ENCODE measurements around the gene PLCZ1. TPM values are rescaled to one million over a fixed set of nuclear protein-coding genes. Genes with fewer than 3 reads are reported as not detected.

PLCZ1 gene
- total RNA-seq, 2 experiments from 2014 or later, result not detected

DNA sequence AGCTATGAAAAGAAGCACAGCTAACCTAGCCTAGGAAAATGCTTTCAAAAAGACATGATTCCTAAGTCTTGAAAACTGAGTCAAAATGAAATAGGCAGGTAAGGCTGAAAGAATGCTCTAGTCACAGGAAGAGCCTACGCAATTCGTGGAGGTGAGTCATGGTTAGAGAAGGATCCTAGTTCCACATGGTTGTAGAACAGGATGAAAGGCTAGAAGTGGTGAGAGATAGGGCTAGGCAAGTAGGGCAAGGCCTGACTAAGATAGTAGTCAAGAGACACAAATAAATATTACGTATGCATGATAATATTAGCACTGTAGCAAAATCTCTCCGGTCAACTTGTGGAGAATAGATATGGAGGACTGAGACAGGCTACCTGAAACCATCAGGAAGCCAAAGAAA lies 47.2 kb downstream of the PLCZ1 start:
- no peaks in the 10 kb centered on the region for H3K4me1 Mint-ChIP-seq (ENCODE audit: low read depth)
- TF ChIP-seq CTCF (IDR thresholded peaks at IDR 0.05), result no peak
- H3K4me3 Mint-ChIP-seq, result no peak overlapping the region
- H3K9me3 Mint-ChIP-seq, result peaks cover 9% of the 10 kb centered on the region
- no peaks in the 10 kb centered on the region for H3K36me3 Mint-ChIP-seq (ENCODE audit: low read depth)
- POLR2A ChIA-PET, result no interaction called here
- no peaks in the 10 kb centered on the region for H3K27me3 Mint-ChIP-seq
- no peaks in the 10 kb centered on the region for H3K4me1 ChIP-seq (ENCODE audit: insufficient read depth, low read length)
- no peak for DNase-seq
- no peak overlapping the region for H3K27ac Mint-ChIP-seq
- H3K27ac ChIP-seq (ENCODE audit: low read depth in 1 of 2, low read length in 2 of 2), result no peak overlapping the region
- no peak for ATAC-seq (ENCODE audit: poor library complexity)
- no peaks in the 10 kb centered on the region for H3K36me3 ChIP-seq (ENCODE audit: insufficient read depth, low read length)
- no peaks in the 10 kb centered on the region for H3K9me3 ChIP-seq (ENCODE audit: control insufficient read depth in 1 of 2, insufficient read depth in 1 of 2, low read length in 2 of 2)
- intact Hi-C loops (cut with DNase I, micrococcal nuclease), result no loop called here
- no peaks in the 10 kb centered on the region for H3K27me3 ChIP-seq (ENCODE audit: control insufficient read depth in 1 of 2, insufficient read depth in 2 of 2, low read length in 2 of 2)
- CTCF ChIA-PET, result no interaction called here
- H3K4me3 ChIP-seq (ENCODE audit: low read length), result no peak overlapping the region

DNA sequence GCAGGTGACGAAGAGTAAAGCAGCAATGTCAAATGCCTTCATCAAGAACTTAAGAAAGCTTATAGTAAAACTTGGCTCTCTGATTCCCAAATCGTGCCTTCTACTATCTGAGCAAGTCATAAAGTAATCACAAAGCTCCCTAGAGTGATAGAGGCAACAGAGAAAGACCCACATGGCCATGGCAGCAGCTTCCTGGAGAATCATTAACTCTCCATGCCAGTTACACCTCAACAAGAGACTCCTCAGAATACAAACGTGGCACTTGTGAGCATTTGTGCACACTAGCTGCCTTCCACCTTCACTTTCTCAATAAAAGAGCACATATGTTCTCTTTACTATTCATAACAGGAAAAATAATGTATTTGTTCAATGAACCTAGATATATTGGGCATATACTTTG lies 48.0 kb downstream of the PLCZ1 start:
- intact Hi-C loops (cut with DNase I, micrococcal nuclease), result no loop called here
- Histone ChIP-seq H3K4me3 (ENCODE audit: low read length) (no peak overlapping the region), H3K27ac (ENCODE audit: low read depth in 1 of 2, low read length in 2 of 2) (no peak overlapping the region), H3K9me3 (ENCODE audit: control insufficient read depth in 1 of 2, insufficient read depth in 1 of 2, low read length in 2 of 2) (no peaks in the 10 kb centered on the region), H3K27me3 (ENCODE audit: control insufficient read depth in 1 of 2, insufficient read depth in 2 of 2, low read length in 2 of 2) (no peaks in the 10 kb centered on the region), H3K4me1 (ENCODE audit: insufficient read depth, low read length) (no peaks in the 10 kb centered on the region), H3K36me3 (ENCODE audit: insufficient read depth, low read length) (no peaks in the 10 kb centered on the region)
- DNase-seq, result no peak
- H3K9me3 Mint-ChIP-seq, result peaks cover 9% of the 10 kb centered on the region
- TF ChIP-seq CTCF (IDR thresholded peaks at IDR 0.05), result no peak
- H3K4me1 Mint-ChIP-seq (ENCODE audit: low read depth), result no peaks in the 10 kb centered on the region
- H3K4me3 Mint-ChIP-seq, result no peak overlapping the region
- H3K36me3 Mint-ChIP-seq (ENCODE audit: low read depth), result no peaks in the 10 kb centered on the region
- CTCF ChIA-PET, result no interaction called here
- no peak overlapping the region for H3K27ac Mint-ChIP-seq
- POLR2A ChIA-PET, result no interaction called here
- ATAC-seq (ENCODE audit: poor library complexity), result no peak
- H3K27me3 Mint-ChIP-seq, result no peaks in the 10 kb centered on the region

DNA sequence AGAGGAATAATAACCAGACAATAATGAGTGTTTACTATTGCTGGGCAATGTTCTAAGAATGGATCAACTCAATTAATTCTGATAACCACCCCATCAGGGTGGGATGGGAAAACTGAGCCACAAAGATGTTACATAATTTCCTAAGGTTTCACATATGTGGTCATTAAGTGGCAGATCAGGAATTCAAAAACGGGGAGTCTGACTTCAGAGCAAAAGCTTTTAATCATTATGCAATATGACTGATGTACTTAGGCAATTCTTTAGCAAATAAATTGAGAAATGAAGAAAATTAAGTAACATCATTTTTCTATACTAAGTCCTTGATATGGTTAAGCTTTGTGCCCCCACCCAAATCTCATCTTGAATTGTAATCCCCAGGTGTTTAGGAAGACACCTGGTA lies 53.4 kb downstream of the PLCZ1 start:
- no peak overlapping the region for H3K27ac ChIP-seq (ENCODE audit: low read depth in 1 of 2, low read length in 2 of 2)

More for the DNA sequence above, 53.4 kb downstream of the PLCZ1 start:
- H3K27me3 Mint-ChIP-seq, result no peaks in the 10 kb centered on the region
- no peak for TF ChIP-seq CTCF (IDR thresholded peaks at IDR 0.05)
- intact Hi-C loops (cut with DNase I, micrococcal nuclease), result no loop called here
- Histone ChIP-seq H3K9me3 (ENCODE audit: control insufficient read depth in 1 of 2, insufficient read depth in 1 of 2, low read length in 2 of 2) (no peaks in the 10 kb centered on the region), H3K4me1 (ENCODE audit: insufficient read depth, low read length) (no peaks in the 10 kb centered on the region), H3K4me3 (ENCODE audit: low read length) (no peak overlapping the region), H3K27me3 (ENCODE audit: control insufficient read depth in 1 of 2, insufficient read depth in 2 of 2, low read length in 2 of 2) (no peaks in the 10 kb centered on the region), H3K36me3 (ENCODE audit: insufficient read depth, low read length) (no peaks in the 10 kb centered on the region)
- DNase-seq (no peak), ATAC-seq (ENCODE audit: poor library complexity) (no peak)
- H3K4me1 Mint-ChIP-seq (ENCODE audit: low read depth), result no peaks in the 10 kb centered on the region
- H3K4me3 Mint-ChIP-seq, result no peak overlapping the region
- POLR2A ChIA-PET, result no interaction called here
- no peak overlapping the region for H3K27ac Mint-ChIP-seq
- peaks cover 2% of the 10 kb centered on the region for H3K9me3 Mint-ChIP-seq
- no peaks in the 10 kb centered on the region for H3K36me3 Mint-ChIP-seq (ENCODE audit: low read depth)
- CTCF ChIA-PET, result no interaction called here

Data from CD4-positive, alpha-beta T cell (primary cell).